Esophagus squamous epithelium (tissue), 4 donors: ENCODE measurements around the gene PKM.

ENCODE experiments used
- CTCF ChIP-seq, 6 experiments: fragments of 450-650 bp in 4 of 6; fragments of 200-600 bp in 2 of 6; sonication (generic) in 2 of 6; IDR thresholded peaks; one replicate each; pipeline ENCODE4 v1.5.1; 2016 to 2019; ENCODE audit warnings: antibody characterized with exemption in 6 of 6, mild to moderate bottlenecking in 4 of 6, moderate library complexity in 4 of 6
- POLR2A ChIP-seq, 4 donors: fragments of 450-650 bp; IDR thresholded peaks; one replicate each; pipeline ENCODE4 v1.6.1; 2017; ENCODE audit warnings: antibody characterized with exemption in 4 of 4, mild to moderate bottlenecking in 4 of 4, moderate library complexity in 3 of 4

GRCh38 chr15:72154316-72154715 is 76.7 kb downstream of the PKM start:
- TF ChIP-seq CTCF (IDR thresholded peaks at IDR 0.05) (no peak), POLR2A (IDR thresholded peaks at IDR 0.05) (no peak)
